ENCODE results near the gene SNX33. TPM values are rescaled to one million over a fixed set of nuclear protein-coding genes. Genes with fewer than 3 reads are reported as not detected.

Gene SNX33
- total RNA-seq, 1 donor from 2014 or later: 17.3 TPM

- peak overlapping the region; percentile 40 for H3K4me3 Mint-ChIP-seq (ENCODE audit: unreplicated experiment)
- H3K27me3 Mint-ChIP-seq (ENCODE audit: unreplicated experiment): peaks cover 8% of the 10 kb centered on the region
- no peak for TF ChIP-seq CTCF (IDR thresholded peaks at IDR 0.05; ENCODE audit: unreplicated experiment)
- H3K27ac Mint-ChIP-seq (ENCODE audit: unreplicated experiment): no peak overlapping the region
- no peaks in the 10 kb centered on the region for H3K9me3 Mint-ChIP-seq (ENCODE audit: unreplicated experiment)
- H3K4me1 Mint-ChIP-seq (ENCODE audit: unreplicated experiment): peaks cover 25% of the 10 kb centered on the region
- no peak for DNase-seq (ENCODE audit: low spot score)
- H3K36me3 Mint-ChIP-seq (ENCODE audit: low read depth, unreplicated experiment): peaks cover 36% of the 10 kb centered on the region
These were observed 8.6 kb downstream of the SNX33 start for GRCh38 chr15:75656331-75656730.

- peaks cover 8% of the 10 kb centered on the region for H3K27me3 Mint-ChIP-seq (ENCODE audit: unreplicated experiment)
- H3K27ac Mint-ChIP-seq (ENCODE audit: unreplicated experiment): no peak overlapping the region
- peak overlapping the region; percentile 40 for H3K4me3 Mint-ChIP-seq (ENCODE audit: unreplicated experiment)
- H3K36me3 Mint-ChIP-seq (ENCODE audit: low read depth, unreplicated experiment): peaks cover 36% of the 10 kb centered on the region
- no peak for TF ChIP-seq CTCF (IDR thresholded peaks at IDR 0.05; ENCODE audit: unreplicated experiment)
- H3K9me3 Mint-ChIP-seq (ENCODE audit: unreplicated experiment): no peaks in the 10 kb centered on the region
- peaks cover 21% of the 10 kb centered on the region for H3K4me1 Mint-ChIP-seq (ENCODE audit: unreplicated experiment)
- no peak for DNase-seq (ENCODE audit: low spot score)
These were observed 9.1 kb downstream of the SNX33 start for GRCh38 chr15:75656813-75657212.

- Mint-ChIP-seq H3K9me3 (ENCODE audit: unreplicated experiment) (no peaks in the 10 kb centered on the region), H3K27me3 (ENCODE audit: unreplicated experiment) (peaks cover 12% of the 10 kb centered on the region), H3K4me1 (ENCODE audit: unreplicated experiment) (peaks cover 9% of the 10 kb centered on the region), H3K36me3 (ENCODE audit: low read depth, unreplicated experiment) (peaks cover 31% of the 10 kb centered on the region), H3K4me3 (ENCODE audit: unreplicated experiment) (peak overlapping the region; percentile 21), H3K27ac (ENCODE audit: unreplicated experiment) (no peak overlapping the region)
- no peak for TF ChIP-seq CTCF (IDR thresholded peaks at IDR 0.05; ENCODE audit: unreplicated experiment)
- DNase-seq (ENCODE audit: low spot score): no peak
These were observed 11.5 kb downstream of the SNX33 start for GRCh38 chr15:75659141-75659771.

GRCh38 chr15:75659928-75660645, 12.4 kb downstream of the SNX33 start:
- Mint-ChIP-seq H3K36me3 (ENCODE audit: low read depth, unreplicated experiment) (peaks cover 31% of the 10 kb centered on the region), H3K27ac (ENCODE audit: unreplicated experiment) (no peak overlapping the region), H3K9me3 (ENCODE audit: unreplicated experiment) (no peaks in the 10 kb centered on the region), H3K27me3 (ENCODE audit: unreplicated experiment) (peaks cover 14% of the 10 kb centered on the region), H3K4me3 (ENCODE audit: unreplicated experiment) (no peak overlapping the region), H3K4me1 (ENCODE audit: unreplicated experiment) (peaks cover 2% of the 10 kb centered on the region)
- TF ChIP-seq CTCF (IDR thresholded peaks at IDR 0.05; ENCODE audit: unreplicated experiment): no peak
- no peak for DNase-seq (ENCODE audit: low spot score)

Data from endothelial cell (in vitro differentiated cells).